Peyer's patch (tissue), 4 donors: ENCODE measurements around the gene RREB1.

ENCODE experiments used
- POLR2A ChIP-seq, 2 donors: fragments of 450-650 bp; IDR thresholded peaks; one replicate each; pipeline ENCODE4 v1.5.1; 2017; ENCODE audit warnings: antibody characterized with exemption in 2 of 2, mild to moderate bottlenecking in 2 of 2, moderate library complexity in 2 of 2
- TF ChIP-seq, protein P1 (sequence below), 6 experiments: fragments of 450-650 bp in 4 of 6; fragments of 200-600 bp in 2 of 6; sonication (generic) in 1 of 6; IDR thresholded peaks; one replicate each; pipeline ENCODE4 v1.5.1; 2017 to 2019; ENCODE audit warnings: antibody characterized with exemption in 6 of 6, mild to moderate bottlenecking in 3 of 6, moderate library complexity in 1 of 6

DNA sequence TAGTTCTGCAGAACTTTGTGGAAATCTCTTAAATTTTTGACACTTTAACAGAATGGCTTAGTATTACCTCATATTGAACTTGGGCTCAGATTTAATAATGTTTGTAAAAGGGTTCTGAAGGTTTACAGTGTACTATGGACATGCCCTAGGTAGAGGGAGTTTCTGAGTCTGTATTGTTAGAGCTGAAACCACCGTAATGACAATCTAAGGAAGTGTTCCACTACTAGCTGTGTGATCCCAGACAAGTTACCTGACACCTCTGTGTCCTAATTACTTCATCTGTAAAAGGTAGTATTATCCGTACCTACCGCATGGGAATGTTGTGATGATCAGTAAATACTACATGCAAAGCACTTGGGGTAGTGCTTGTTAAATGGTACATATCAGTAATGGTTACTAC is 86.9 kb downstream of the RREB1 start:
- TF ChIP-seq POLR2A (IDR thresholded peaks at IDR 0.05) = no peak
- TF ChIP-seq, protein P1, sequence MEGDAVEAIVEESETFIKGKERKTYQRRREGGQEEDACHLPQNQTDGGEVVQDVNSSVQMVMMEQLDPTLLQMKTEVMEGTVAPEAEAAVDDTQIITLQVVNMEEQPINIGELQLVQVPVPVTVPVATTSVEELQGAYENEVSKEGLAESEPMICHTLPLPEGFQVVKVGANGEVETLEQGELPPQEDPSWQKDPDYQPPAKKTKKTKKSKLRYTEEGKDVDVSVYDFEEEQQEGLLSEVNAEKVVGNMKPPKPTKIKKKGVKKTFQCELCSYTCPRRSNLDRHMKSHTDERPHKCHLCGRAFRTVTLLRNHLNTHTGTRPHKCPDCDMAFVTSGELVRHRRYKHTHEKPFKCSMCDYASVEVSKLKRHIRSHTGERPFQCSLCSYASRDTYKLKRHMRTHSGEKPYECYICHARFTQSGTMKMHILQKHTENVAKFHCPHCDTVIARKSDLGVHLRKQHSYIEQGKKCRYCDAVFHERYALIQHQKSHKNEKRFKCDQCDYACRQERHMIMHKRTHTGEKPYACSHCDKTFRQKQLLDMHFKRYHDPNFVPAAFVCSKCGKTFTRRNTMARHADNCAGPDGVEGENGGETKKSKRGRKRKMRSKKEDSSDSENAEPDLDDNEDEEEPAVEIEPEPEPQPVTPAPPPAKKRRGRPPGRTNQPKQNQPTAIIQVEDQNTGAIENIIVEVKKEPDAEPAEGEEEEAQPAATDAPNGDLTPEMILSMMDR (IDR thresholded peaks at IDR 0.05) = no peak
